ENCODE measurements around the gene ST3GAL3.

ST3GAL3 gene

GRCh38 chr1:43919906-43920305 is 212.6 kb downstream of the ST3GAL3 start:
- TF ChIP-seq CTCF (IDR thresholded peaks at IDR 0.05; ENCODE audit: insufficient read depth, low read length, poor library complexity, severe bottlenecking), result no peak
- Histone ChIP-seq H3K36me3 (ENCODE audit: control insufficient read depth, insufficient read depth, low read length) (peaks cover 2% of the 10 kb centered on the region; the same call in 1 of the 2 replicates), H3K4me3 (replicated peaks; ENCODE audit: low read depth, low read length) (no peak overlapping the region), H3K27me3 (replicated peaks; ENCODE audit: control insufficient read depth, insufficient read depth, low read length) (no peaks in the 10 kb centered on the region)
- no peak for DNase-seq (ENCODE audit: extremely low read depth, insufficient read length)

GRCh38 chr1:43921022-43921421 is 213.7 kb downstream of the ST3GAL3 start:
- H3K4me3 ChIP-seq (replicated peaks; ENCODE audit: low read depth, low read length), result no peak overlapping the region
- TF ChIP-seq CTCF (IDR thresholded peaks at IDR 0.05; ENCODE audit: insufficient read depth, low read length, poor library complexity, severe bottlenecking), result no peak
- DNase-seq (ENCODE audit: extremely low read depth, insufficient read length), result no peak
- no peaks in the 10 kb centered on the region for H3K27me3 ChIP-seq (replicated peaks; ENCODE audit: control insufficient read depth, insufficient read depth, low read length)
- H3K36me3 ChIP-seq (ENCODE audit: control insufficient read depth, insufficient read depth, low read length), result peaks cover 2% of the 10 kb centered on the region; the same call in 1 of the 2 replicates

GRCh38 chr1:43924516-43924915 is 217.2 kb downstream of the ST3GAL3 start:
- H3K27me3 ChIP-seq (replicated peaks; ENCODE audit: control insufficient read depth, insufficient read depth, low read length), result no peaks in the 10 kb centered on the region
- H3K36me3 ChIP-seq (ENCODE audit: control insufficient read depth, insufficient read depth, low read length), result peaks cover 2% of the 10 kb centered on the region; the same call in 1 of the 2 replicates
- no peak for TF ChIP-seq CTCF (IDR thresholded peaks at IDR 0.05; ENCODE audit: insufficient read depth, low read length, poor library complexity, severe bottlenecking)
- no peak overlapping the region for H3K4me3 ChIP-seq (replicated peaks; ENCODE audit: low read depth, low read length)
- no peak for DNase-seq (ENCODE audit: extremely low read depth, insufficient read length)

GRCh38 chr1:43925846-43926245 is 218.5 kb downstream of the ST3GAL3 start:
- Histone ChIP-seq H3K4me3 (replicated peaks; ENCODE audit: low read depth, low read length) (no peak overlapping the region), H3K27me3 (replicated peaks; ENCODE audit: control insufficient read depth, insufficient read depth, low read length) (no peaks in the 10 kb centered on the region), H3K36me3 (ENCODE audit: control insufficient read depth, insufficient read depth, low read length) (peaks cover 2% of the 10 kb centered on the region; the same call in 1 of the 2 replicates)
- TF ChIP-seq CTCF (IDR thresholded peaks at IDR 0.05; ENCODE audit: insufficient read depth, low read length, poor library complexity, severe bottlenecking), result no peak
- DNase-seq (ENCODE audit: extremely low read depth, insufficient read length), result no peak

GRCh38 chr1:43930168-43930948 is 223.0 kb downstream of the ST3GAL3 start:
- DNase-seq (ENCODE audit: extremely low read depth, insufficient read length), result no peak
- Histone ChIP-seq H3K4me3 (replicated peaks; ENCODE audit: low read depth, low read length) (no peak overlapping the region), H3K36me3 (ENCODE audit: control insufficient read depth, insufficient read depth, low read length) (no peaks in the 10 kb centered on the region), H3K27me3 (replicated peaks; ENCODE audit: control insufficient read depth, insufficient read depth, low read length) (no peaks in the 10 kb centered on the region)
- peak; percentile 72 for TF ChIP-seq CTCF (IDR thresholded peaks at IDR 0.05; ENCODE audit: insufficient read depth, low read length, poor library complexity, severe bottlenecking)

Measured in GM06990 (cell line).